KOPT-K1 (cell line): ENCODE data around the gene ARRDC2.
"Not testable (repeated sequence)": the region's sequence is repeated elsewhere in the genome, so short reads cannot be mapped to it uniquely, and the experiment has no call there.

ENCODE experiments used
- H3K27ac ChIP-seq: fragments of 200-600 bp; sonication (generic); 2 replicates; pipeline ENCODE4 v1.5.1; 2016; ENCODE audit warnings: antibody characterized with exemption, mild to moderate bottlenecking, low read depth, low read length; ENCODE audit not compliant: poor library complexity, severe bottlenecking
- H3K36me3 ChIP-seq: fragments of 200-600 bp; sonication (generic); 2 replicates; pipeline ENCODE4 v1.5.1; 2017; ENCODE audit warnings: antibody characterized with exemption, mild to moderate bottlenecking, low read length, moderate library complexity; ENCODE audit not compliant: insufficient read depth
- H3K9me3 ChIP-seq: fragments of 200-600 bp; sonication (generic); 2 replicates; pipeline ENCODE4 v1.5.1; 2017; ENCODE audit warnings: antibody characterized with exemption, low read length, mild to moderate bottlenecking; ENCODE audit not compliant: insufficient read depth, poor library complexity, severe bottlenecking

The ARRDC2 gene

GRCh38 chr19:18021121-18021755 is 13.3 kb downstream of the ARRDC2 start:
- Histone ChIP-seq H3K9me3 (no peaks in the 10 kb centered on the region), H3K36me3 (no peaks in the 10 kb centered on the region), H3K27ac (peak overlapping the region; percentile 92)

GRCh38 chr19:18023622-18024251 is 15.8 kb downstream of the ARRDC2 start:
- no peaks in the 10 kb centered on the region for H3K36me3 ChIP-seq
- peak overlapping the region; percentile 92 for H3K27ac ChIP-seq
- no peaks in the 10 kb centered on the region for H3K9me3 ChIP-seq

- H3K27ac ChIP-seq: no peak overlapping the region
- H3K9me3 ChIP-seq: no peaks in the 10 kb centered on the region
- H3K36me3 ChIP-seq: no peaks in the 10 kb centered on the region
Measured at GRCh38 chr19:18027151-18027550, 19.2 kb downstream of the ARRDC2 start.

- Histone ChIP-seq H3K27ac (no peak overlapping the region), H3K9me3 (no peaks in the 10 kb centered on the region), H3K36me3 (no peaks in the 10 kb centered on the region)
Measured at GRCh38 chr19:18029617-18030338, 21.8 kb downstream of the ARRDC2 start.

- not testable (repeated sequence) for H3K9me3 ChIP-seq
- H3K27ac ChIP-seq: peak overlapping the region; percentile 29
Measured at GRCh38 chr19:18031401-18031800, 23.4 kb downstream of the ARRDC2 start.

GRCh38 chr19:18032102-18032501 is 24.1 kb downstream of the ARRDC2 start:
- not testable (repeated sequence) for H3K36me3 ChIP-seq, H3K9me3 ChIP-seq, H3K27ac ChIP-seq

More at GRCh38 chr19:18031401-18031800, 23.4 kb downstream of the ARRDC2 start:
- H3K36me3 ChIP-seq: not testable (repeated sequence)

- no peaks in the 10 kb centered on the region for H3K36me3 ChIP-seq
- peaks cover 6% of the 10 kb centered on the region for H3K9me3 ChIP-seq
- no peak overlapping the region for H3K27ac ChIP-seq
Measured at GRCh38 chr19:18041054-18041453, 33.1 kb downstream of the ARRDC2 start.

GRCh38 chr19:18043676-18044075 is 35.7 kb downstream of the ARRDC2 start:
- no peaks in the 10 kb centered on the region for H3K36me3 ChIP-seq

GRCh38 chr19:18044825-18045304 is 36.9 kb downstream of the ARRDC2 start:
- Histone ChIP-seq H3K9me3 (peaks cover 6% of the 10 kb centered on the region), H3K27ac (peak overlapping the region; percentile 75), H3K36me3 (no peaks in the 10 kb centered on the region)

More at GRCh38 chr19:18043676-18044075, 35.7 kb downstream of the ARRDC2 start:
- H3K27ac ChIP-seq: no peak overlapping the region
- H3K9me3 ChIP-seq: peaks cover 6% of the 10 kb centered on the region

GRCh38 chr19:18045307-18046050 is 37.5 kb downstream of the ARRDC2 start:
- Histone ChIP-seq H3K27ac (peak overlapping the region; percentile 75), H3K36me3 (no peaks in the 10 kb centered on the region), H3K9me3 (peaks cover 6% of the 10 kb centered on the region)

- H3K27ac ChIP-seq: no peak overlapping the region
- no peaks in the 10 kb centered on the region for H3K36me3 ChIP-seq
Measured at GRCh38 chr19:18046059-18046718, 38.2 kb downstream of the ARRDC2 start.

GRCh38 chr19:18049385-18049784 is 41.4 kb downstream of the ARRDC2 start:
- no peaks in the 10 kb centered on the region for H3K9me3 ChIP-seq
- no peak overlapping the region for H3K27ac ChIP-seq

More at GRCh38 chr19:18046059-18046718, 38.2 kb downstream of the ARRDC2 start:
- H3K9me3 ChIP-seq: no peaks in the 10 kb centered on the region

GRCh38 chr19:18051887-18052286 is 43.9 kb downstream of the ARRDC2 start:
- Histone ChIP-seq H3K36me3 (no peaks in the 10 kb centered on the region), H3K9me3 (no peaks in the 10 kb centered on the region), H3K27ac (no peak overlapping the region)

More at GRCh38 chr19:18049385-18049784, 41.4 kb downstream of the ARRDC2 start:
- H3K36me3 ChIP-seq: no peaks in the 10 kb centered on the region

- Histone ChIP-seq H3K36me3 (no peaks in the 10 kb centered on the region), H3K9me3 (no peaks in the 10 kb centered on the region), H3K27ac (no peak overlapping the region)
Measured at GRCh38 chr19:18053576-18054219, 45.7 kb downstream of the ARRDC2 start.
